ENCODE data around the gene KCNE4.

Gene KCNE4

DNA sequence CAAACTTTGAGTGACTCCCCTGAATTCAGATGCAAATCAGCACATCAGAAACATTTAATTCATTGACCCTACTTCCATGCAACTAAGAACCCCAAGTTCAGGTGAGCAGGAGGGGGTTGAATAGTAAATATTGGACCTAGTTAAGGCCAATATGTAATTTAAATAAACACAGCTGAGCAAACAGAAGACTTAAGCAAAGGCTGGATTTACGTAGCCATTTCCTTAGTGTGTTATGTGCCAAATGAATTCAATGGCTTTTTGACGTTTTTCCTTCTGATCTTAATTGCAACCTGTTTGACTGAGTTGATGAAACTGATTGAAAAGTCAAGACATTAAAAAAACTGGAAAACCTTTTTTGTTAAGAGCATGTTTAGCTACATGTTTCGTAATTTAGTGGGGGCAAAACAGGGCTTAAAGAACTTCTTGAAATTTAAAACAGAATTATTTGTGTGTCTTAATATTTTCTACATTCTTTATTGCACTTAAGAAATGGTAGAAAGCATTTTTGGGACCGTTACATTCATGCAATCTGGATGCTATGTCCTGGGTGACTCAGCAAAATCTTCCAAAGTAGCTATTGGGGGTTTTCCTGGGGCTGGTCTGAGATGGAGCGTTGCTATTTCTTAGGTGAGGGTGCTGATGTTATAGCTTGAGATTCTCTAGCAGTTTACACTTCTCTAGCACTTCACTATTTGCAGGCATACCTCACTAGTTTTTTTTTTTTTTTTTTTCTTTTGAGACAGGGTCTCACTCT is 25.5 kb upstream of the KCNE4 start:
- TF ChIP-seq, protein P1, sequence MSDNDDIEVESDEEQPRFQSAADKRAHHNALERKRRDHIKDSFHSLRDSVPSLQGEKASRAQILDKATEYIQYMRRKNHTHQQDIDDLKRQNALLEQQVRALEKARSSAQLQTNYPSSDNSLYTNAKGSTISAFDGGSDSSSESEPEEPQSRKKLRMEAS (IDR thresholded peaks at IDR 0.05; ENCODE audit: low read depth, low read length): no peak
- TF ChIP-seq MYC (IDR thresholded peaks at IDR 0.05; ENCODE audit: low read depth, low read length) (no peak), POLR2A (IDR thresholded peaks at IDR 0.05; ENCODE audit: extremely low read depth, insufficient read length) (no peak)
- TF ChIP-seq, protein P2, sequence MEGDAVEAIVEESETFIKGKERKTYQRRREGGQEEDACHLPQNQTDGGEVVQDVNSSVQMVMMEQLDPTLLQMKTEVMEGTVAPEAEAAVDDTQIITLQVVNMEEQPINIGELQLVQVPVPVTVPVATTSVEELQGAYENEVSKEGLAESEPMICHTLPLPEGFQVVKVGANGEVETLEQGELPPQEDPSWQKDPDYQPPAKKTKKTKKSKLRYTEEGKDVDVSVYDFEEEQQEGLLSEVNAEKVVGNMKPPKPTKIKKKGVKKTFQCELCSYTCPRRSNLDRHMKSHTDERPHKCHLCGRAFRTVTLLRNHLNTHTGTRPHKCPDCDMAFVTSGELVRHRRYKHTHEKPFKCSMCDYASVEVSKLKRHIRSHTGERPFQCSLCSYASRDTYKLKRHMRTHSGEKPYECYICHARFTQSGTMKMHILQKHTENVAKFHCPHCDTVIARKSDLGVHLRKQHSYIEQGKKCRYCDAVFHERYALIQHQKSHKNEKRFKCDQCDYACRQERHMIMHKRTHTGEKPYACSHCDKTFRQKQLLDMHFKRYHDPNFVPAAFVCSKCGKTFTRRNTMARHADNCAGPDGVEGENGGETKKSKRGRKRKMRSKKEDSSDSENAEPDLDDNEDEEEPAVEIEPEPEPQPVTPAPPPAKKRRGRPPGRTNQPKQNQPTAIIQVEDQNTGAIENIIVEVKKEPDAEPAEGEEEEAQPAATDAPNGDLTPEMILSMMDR (IDR thresholded peaks at IDR 0.05; ENCODE audit: low read depth, low read length): no peak
- H3K4me3 ChIP-seq (ENCODE audit: low read depth, low read length): no peak overlapping the region
- peak; percentile 16 for DNase-seq (ENCODE audit: low read depth)

DNA sequence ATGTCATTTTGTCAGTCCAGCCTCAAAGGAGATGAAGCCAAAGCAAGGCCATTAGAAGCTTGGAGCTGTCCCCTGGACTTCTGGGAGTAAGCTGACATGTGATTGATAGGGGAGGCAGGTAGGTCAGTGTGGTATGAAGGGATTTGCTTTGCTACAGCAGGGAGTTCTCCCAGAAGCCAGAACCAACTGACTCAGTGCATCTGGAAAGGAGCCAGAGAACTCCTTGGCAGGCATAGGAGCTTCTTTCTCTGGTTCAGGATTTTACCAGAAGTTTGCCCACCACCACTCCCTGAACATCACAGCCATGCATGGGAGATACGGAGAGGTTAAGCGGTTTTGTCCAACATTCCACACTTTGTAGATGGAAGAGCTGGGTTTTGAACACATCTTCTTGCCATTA is 24.5 kb upstream of the KCNE4 start:
- no peak overlapping the region for H3K4me3 ChIP-seq (ENCODE audit: low read depth, low read length)
- TF ChIP-seq, protein P2 (IDR thresholded peaks at IDR 0.05; ENCODE audit: low read depth, low read length): no peak
- TF ChIP-seq POLR2A (IDR thresholded peaks at IDR 0.05; ENCODE audit: extremely low read depth, insufficient read length) (no peak), MYC (IDR thresholded peaks at IDR 0.05; ENCODE audit: low read depth, low read length) (no peak)
- TF ChIP-seq, protein P1 (IDR thresholded peaks at IDR 0.05; ENCODE audit: low read depth, low read length): no peak
- DNase-seq (ENCODE audit: low read depth): no peak

DNA sequence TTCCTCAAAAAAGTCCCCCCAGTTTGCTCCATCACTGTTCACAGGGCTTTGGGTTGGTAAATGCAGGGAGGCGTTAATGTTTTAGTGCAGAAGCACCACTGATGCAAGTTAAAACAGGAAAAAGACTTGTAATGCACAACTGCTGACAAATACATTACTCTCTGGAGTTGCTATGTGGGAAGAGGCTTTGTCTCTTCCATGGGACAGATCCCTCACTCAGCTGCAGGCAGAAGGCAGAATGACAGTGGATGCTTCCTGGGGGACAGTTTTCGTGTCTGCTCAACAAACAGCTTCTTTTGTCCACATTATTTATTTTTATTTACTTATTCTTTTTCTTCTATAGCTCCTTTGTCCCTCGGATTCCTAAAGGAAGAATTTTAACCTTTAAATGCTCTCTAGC is 22.7 kb upstream of the KCNE4 start:
- no peak overlapping the region for H3K4me3 ChIP-seq (ENCODE audit: low read depth, low read length)
- TF ChIP-seq, protein P2 (IDR thresholded peaks at IDR 0.05; ENCODE audit: low read depth, low read length): no peak
- TF ChIP-seq, protein P1 (IDR thresholded peaks at IDR 0.05; ENCODE audit: low read depth, low read length): no peak
- TF ChIP-seq MYC (IDR thresholded peaks at IDR 0.05; ENCODE audit: low read depth, low read length) (no peak), POLR2A (IDR thresholded peaks at IDR 0.05; ENCODE audit: extremely low read depth, insufficient read length) (no peak)

DNA sequence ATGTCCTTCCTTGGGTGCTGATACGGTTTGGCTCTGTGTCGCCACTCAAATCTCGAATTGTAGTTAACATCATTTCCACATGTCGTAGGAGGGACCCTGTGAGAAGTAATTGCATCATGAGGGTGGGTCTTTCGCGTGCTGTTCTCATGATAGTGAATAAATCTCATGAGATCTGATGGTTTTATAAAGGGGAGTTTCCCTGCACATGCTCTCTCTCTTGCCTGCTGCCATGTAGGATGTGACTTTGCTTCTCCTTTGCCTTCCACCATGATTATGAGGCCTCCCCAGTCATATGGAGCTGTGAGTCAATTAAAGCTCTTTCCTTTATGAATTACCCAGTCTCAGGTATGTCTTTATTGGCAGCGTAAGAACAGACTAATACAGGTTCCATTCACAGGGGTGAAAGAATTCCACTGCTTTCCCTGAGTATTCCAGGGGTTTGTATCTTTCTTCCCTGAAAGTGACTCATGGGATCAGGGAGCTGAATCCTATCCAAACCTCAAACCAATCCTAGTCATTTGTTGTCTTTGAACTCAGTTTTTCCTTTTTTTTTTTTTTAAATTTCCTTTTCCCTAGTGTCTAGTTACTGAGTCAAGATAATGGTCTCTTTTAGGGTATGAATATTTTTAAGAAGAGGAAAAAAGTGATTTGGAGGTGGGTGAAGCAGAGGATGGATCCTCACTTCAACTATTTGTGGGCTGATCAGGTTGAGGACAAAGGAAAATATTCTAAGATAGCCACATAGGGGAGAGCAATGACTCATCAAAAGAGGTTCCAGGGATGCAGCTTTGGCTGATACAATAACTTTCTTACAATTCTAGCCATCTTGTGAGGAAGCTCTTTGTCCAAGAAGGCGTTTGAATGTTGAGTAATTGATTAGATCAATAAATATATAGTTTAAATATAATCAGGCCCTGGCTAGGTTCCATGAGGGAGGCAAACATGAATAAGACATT is 19.5 kb upstream of the KCNE4 start:
- TF ChIP-seq MYC (IDR thresholded peaks at IDR 0.05; ENCODE audit: low read depth, low read length) (no peak), POLR2A (IDR thresholded peaks at IDR 0.05; ENCODE audit: extremely low read depth, insufficient read length) (no peak)
- TF ChIP-seq, protein P2 (IDR thresholded peaks at IDR 0.05; ENCODE audit: low read depth, low read length): no peak
- H3K4me3 ChIP-seq (ENCODE audit: low read depth, low read length): no peak overlapping the region
- DNase-seq (ENCODE audit: low read depth): no peak

More for the DNA sequence above, 22.7 kb upstream of the KCNE4 start:
- no peak for DNase-seq (ENCODE audit: low read depth)

DNA sequence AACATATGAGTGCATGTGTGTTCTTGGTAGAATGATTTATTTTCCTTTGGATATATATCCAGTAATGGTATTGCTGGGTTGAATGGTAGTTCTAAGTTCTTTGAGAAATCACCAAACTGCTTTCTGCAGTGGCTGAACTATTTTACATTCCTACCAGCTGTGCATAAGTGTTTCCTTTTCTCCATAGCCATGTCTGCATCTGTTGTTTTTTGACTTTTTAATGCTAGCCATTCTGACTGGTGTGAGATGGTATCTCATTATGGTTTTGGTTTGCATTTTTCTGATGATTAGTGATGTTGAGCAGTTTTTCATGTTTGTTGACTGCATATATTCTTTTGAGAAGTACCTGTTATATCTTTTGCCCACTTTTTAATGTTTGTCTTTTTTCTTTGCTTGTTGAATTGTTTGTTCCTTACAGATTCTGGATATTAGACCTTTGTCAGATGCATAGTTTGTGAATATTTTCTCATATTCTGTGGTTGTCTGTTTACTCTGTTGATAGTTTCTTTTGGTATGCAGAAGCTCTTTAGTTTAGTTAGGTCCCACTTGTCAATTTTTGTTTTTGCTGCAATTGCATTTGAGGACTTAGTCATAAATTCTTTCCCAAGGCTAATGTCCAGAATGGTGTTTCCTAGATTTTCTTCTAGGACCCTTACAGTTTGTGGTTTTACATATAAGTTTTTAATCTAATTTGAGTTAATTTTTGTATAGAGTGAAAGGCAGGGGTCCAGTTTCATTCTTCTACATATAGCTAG is 17.6 kb upstream of the KCNE4 start:
- no peak for TF ChIP-seq POLR2A (IDR thresholded peaks at IDR 0.05; ENCODE audit: extremely low read depth, insufficient read length)
- TF ChIP-seq, protein P2 (IDR thresholded peaks at IDR 0.05; ENCODE audit: low read depth, low read length): no peak
- no peak for TF ChIP-seq MYC (IDR thresholded peaks at IDR 0.05; ENCODE audit: low read depth, low read length)
- TF ChIP-seq, protein P1 (IDR thresholded peaks at IDR 0.05; ENCODE audit: low read depth, low read length): no peak
- DNase-seq (ENCODE audit: low read depth): no peak
- no peak overlapping the region for H3K4me3 ChIP-seq (ENCODE audit: low read depth, low read length)

All from NB4 (cell line).